GM12878 (cell line): ENCODE data around the gene SLC39A11. TPM values are rescaled to one million over a fixed set of nuclear protein-coding genes. Genes with fewer than 3 reads are reported as not detected.
"Not testable (repeated sequence)": the region's sequence is repeated elsewhere in the genome, so short reads cannot be mapped to it uniquely, and the experiment has no call there.

Experiments
- ATAC-seq: fragments of 200-7000 bp; cut with Tn5 transposase; 3 replicates; pipeline ENCODE4 v1.9.1; 2020; ENCODE audit warnings: mild to moderate bottlenecking, moderate library complexity
- BruUV-seq: library from RNA; stranded (reverse); fragments of 400-500 nt; replicated peaks from 2 replicates; lab custom pipeline; 2021; lab: Mats Ljungman, UMichigan
- CTCF ChIA-PET: fragments of 300-600 bp; sonication (Branson Sonifier 250); formaldehyde crosslinking; extraction: SDS; loops from one replicate; lab custom pipeline; 2021; ENCODE audit warnings: inconsistent platforms; lab: Yijun Ruan, JAX
- POLR2A ChIA-PET: fragments of 350-600 bp; formaldehyde crosslinking; extraction: SDS; loops from one replicate; lab custom pipeline; 2021; ENCODE audit warnings: inconsistent platforms; lab: Charles Lee
- RAD21 ChIA-PET: fragments of 300-600 bp; sonication (Branson Sonifier 250); formaldehyde crosslinking; loops from one replicate; lab custom pipeline; 2023; ENCODE audit warnings: antibody characterized with exemption; ENCODE audit not compliant: unreplicated experiment; lab: Charles Lee
- SMC1A ChIA-PET: fragments of 300-600 bp; sonication (Branson Sonifier 250); formaldehyde crosslinking; loops from one replicate; lab custom pipeline; 2023; ENCODE audit not compliant: unreplicated experiment, uncharacterized antibody; lab: Charles Lee
- DNase-seq: peaks from one replicate; pipeline ENCODE4 v3.0.0-alpha.2; 2011; ENCODE audit warnings: low read depth, low spot score
- FAIRE-seq: peaks from 3 replicates; lab custom pipeline; 2011; peaks lifted over from hg19 to GRCh38; lab: Jason Lieb, UNC
- H2AFZ ChIP-seq: 2 replicates; pipeline ENCODE4 v1.6.0; 2011; ENCODE audit warnings: low read depth, low read length, control low read depth; ENCODE audit not compliant: control insufficient read depth
- H3K27ac ChIP-seq: 2 replicates; pipeline ENCODE4 v1.5.1; 2011; ENCODE audit warnings: control low read depth; ENCODE audit not compliant: control insufficient read depth, insufficient read depth
- H3K27me3 ChIP-seq, 2 experiments: replicated peaks in 1 of 2; 2 replicates each; pipeline versions ENCODE4 v1.6.0 to v1.6.1; 2011; ENCODE audit warnings: low read length in 1 of 2; ENCODE audit not compliant: control insufficient read depth in 2 of 2, insufficient read depth in 2 of 2
- H3K36me3 ChIP-seq, 2 experiments: 2 replicates each; pipeline ENCODE4 v1.5.1; 2011; ENCODE audit warnings: low read length in 1 of 2; ENCODE audit not compliant: control insufficient read depth in 2 of 2, insufficient read depth in 2 of 2
- H3K4me1 ChIP-seq: 2 replicates; pipeline ENCODE4 v1.6.1; 2011; ENCODE audit warnings: mild to moderate bottlenecking, low read length, moderate library complexity, mixed read lengths; ENCODE audit not compliant: control insufficient read depth, insufficient read depth
- H3K4me2 ChIP-seq: 2 replicates; pipeline ENCODE4 v1.6.0; 2011; ENCODE audit warnings: control low read depth; ENCODE audit not compliant: control insufficient read depth, insufficient read depth
- H3K4me3 ChIP-seq: fragments of 200-600 bp; sonication (generic); 2 replicates; pipeline ENCODE4 v1.5.1; 2016
- H3K79me2 ChIP-seq: 2 replicates; pipeline ENCODE4 v1.6.0; 2011; ENCODE audit warnings: low read length; ENCODE audit not compliant: control insufficient read depth, insufficient read depth
- H3K9ac ChIP-seq: 2 replicates; pipeline ENCODE4 v1.8.0; 2011; ENCODE audit warnings: low read length, control low read depth, mixed read lengths; ENCODE audit not compliant: control insufficient read depth, insufficient read depth
- H3K9me3 ChIP-seq: replicated peaks from 3 replicates; pipeline ENCODE4 v1.5.1; 2011; ENCODE audit warnings: mild to moderate bottlenecking, low read length; ENCODE audit not compliant: control insufficient read depth, insufficient read depth
- H4K20me1 ChIP-seq: 2 replicates; pipeline ENCODE4 v1.6.0; 2011; ENCODE audit not compliant: control insufficient read depth, insufficient read depth
- CBFB ChIP-seq: IDR thresholded peaks from 2 replicates; pipeline ENCODE4 v1.6.1; 2016; ENCODE audit warnings: antibody characterized with exemption, low read depth
- SMAD5 ChIP-seq: IDR thresholded peaks from 2 replicates; pipeline ENCODE4 v1.6.1; 2016; ENCODE audit warnings: antibody characterized with exemption, low read depth
- SREBF2 ChIP-seq: IDR thresholded peaks from 2 replicates; pipeline ENCODE4 v1.6.1; 2012; ENCODE audit warnings: mild to moderate bottlenecking, low read length
- WGBS: methylation state at CpG from one replicate; pipeline ENCODE4 v1.1.6; 2016; ENCODE audit warnings: low lambda C conversion rate; ENCODE audit not compliant: insufficient replicate concordance, insufficient coverage; ENCODE audit errors: missing lambda C conversion rate; 5-methylcytosine and 5-hydroxymethylcytosine counted together
- in situ Hi-C: fragments of 300-500 bp; cut with MboI; formaldehyde crosslinking; loops from 9 replicates; pipeline ENCODE4 v1.14.3; 2018; ENCODE audit warnings: mixed read lengths
- intact Hi-C: fragments of 100-400 bp; cut with micrococcal nuclease; formaldehyde crosslinking; loops from one replicate; pipeline ENCODE4 v1.14.2; 2022; ENCODE audit not compliant: unreplicated experiment
- polyA plus RNA-seq, 11 experiments: library from polyadenylated mRNA; depleted of rRNA in 4 of 11; unstranded in 6 of 11; stranded (reverse) in 5 of 11; fragments of >200 nt; fragmentation: Nextera tagmentation in 4 of 11; fragmentation: Illumina TruSeq in 1 of 11; extraction: Ambion mirVana in 4 of 11; extraction: Trizol in 1 of 11; gene quantifications; 1 replicate in 1 of 11; 2 replicates in 10 of 11; pipeline versions ENCODE4 v1.2.1 to v1.2.3, GENCODE V29; 2011 to 2016; ENCODE audit warnings: inconsistent platforms in 2 of 11, missing spikeins in 2 of 11, low read depth in 1 of 11
- total RNA-seq, 4 experiments: library from RNA; depleted of rRNA in 3 of 4; stranded (reverse); fragments of >200 nt in 3 of 4; fragmentation: Illumina TruSeq in 1 of 4; extraction: Trizol in 1 of 4; gene quantifications; 2 replicates each; pipeline versions ENCODE4 v1.2.1 to v1.2.3, GENCODE V29; 2013 to 2021

The SLC39A11 gene
- total and polyA plus RNA-seq, 10 of the 15 experiments (the other 5 are each of a cell fraction or from before 2014, with no cell fraction given), result 8.6 to 23.8 (median 14.0) TPM

- H3K4me1 ChIP-seq, H3K79me2 ChIP-seq, H3K4me2 ChIP-seq, ATAC-seq, H3K36me3 ChIP-seq, intact Hi-C loops, BruUV-seq, H3K27me3 ChIP-seq, H3K9ac ChIP-seq, H3K27ac ChIP-seq, H2AFZ ChIP-seq, RAD21 ChIA-PET, in situ Hi-C loops, POLR2A ChIA-PET, H3K9me3 ChIP-seq, H3K4me3 ChIP-seq, DNase-seq, H4K20me1 ChIP-seq, FAIRE-seq: not testable (repeated sequence)
- ChIA-PET CTCF (interaction anchor here (0.6 to 1.6 kb wide), 3 partner anchors 17 to 88 kb away, joined by 3 read pairs; no protein-coding TSS in a partner anchor), SMC1A (interaction anchor here (0.6 kb wide), 1 partner anchor 9 kb away, joined by 3 read pairs; no protein-coding TSS in a partner anchor)
- 91% methylated on average over 3 of the region's 3 CpGs for WGBS
Observed at GRCh38 chr17:72638932-72639331, 453.6 kb downstream of the SLC39A11 start.

DNA sequence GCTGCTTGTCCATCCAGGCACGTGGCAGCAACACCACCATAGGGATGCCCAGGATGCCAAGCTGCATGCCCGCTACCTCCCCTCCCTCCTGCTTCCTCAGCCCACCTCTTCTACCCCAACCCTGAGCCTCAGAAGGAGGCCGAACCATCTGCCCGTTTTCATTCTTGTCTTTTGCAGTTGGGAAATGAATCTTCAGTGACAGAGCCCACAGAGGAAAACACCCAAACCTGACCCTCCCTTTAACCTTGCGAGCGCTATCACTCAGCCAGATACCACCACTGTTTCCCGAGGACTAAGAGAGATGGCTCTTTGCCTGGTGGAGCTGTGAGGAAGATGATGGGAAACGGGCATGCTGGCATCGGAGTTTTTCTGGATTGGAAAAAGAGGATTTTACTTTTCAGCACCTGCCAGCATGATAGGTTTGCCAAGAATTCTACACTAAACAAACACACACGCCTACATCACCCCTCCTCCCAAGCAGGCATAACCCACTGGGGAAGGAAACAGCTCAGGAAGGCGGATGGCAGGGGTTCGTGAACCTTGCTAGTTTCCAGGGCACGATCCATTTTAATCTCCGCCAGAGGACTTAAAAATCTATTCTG, 457.4 kb downstream of the SLC39A11 start:
- ChIA-PET RAD21 (no interaction called here), POLR2A (no interaction called here), SMC1A (interaction anchor here (0.9 to 1.4 kb wide), 2 partner anchors 47 to 76 kb away, joined by 3 read pairs; no protein-coding TSS in a partner anchor), CTCF (no interaction called here)
- Histone ChIP-seq H3K9ac (no peak overlapping the region), H3K27me3 (no peaks in the 10 kb centered on the region), H3K27ac (no peak overlapping the region), H3K79me2 (no peaks in the 10 kb centered on the region), H3K4me3 (no peak overlapping the region), H3K4me1 (no peaks in the 10 kb centered on the region), H3K36me3 (no peaks in the 10 kb centered on the region), H2AFZ (no peak overlapping the region)
- ATAC-seq (no peak), DNase-seq (no peak)
- in situ Hi-C loops, result no loop called here
- no peak for TF ChIP-seq SMAD5
- no peak for TF ChIP-seq SREBF2
- no peak for TF ChIP-seq CBFB
- TF ChIP-seq, all 136 proteins: peak for 0
- H3K9me3 ChIP-seq, result no peaks in the 10 kb centered on the region
- intact Hi-C loops, result no loop called here
- H3K4me2 ChIP-seq, result no peak overlapping the region
- no peaks in the 10 kb centered on the region for H4K20me1 ChIP-seq
- no TSS peak for BruUV-seq
- FAIRE-seq, result no peak
- 30% methylated on average over 14 of the region's 14 CpGs for WGBS
